ENCODE data around the gene FAM163A. TPM values are rescaled to one million over a fixed set of nuclear protein-coding genes. Genes with fewer than 3 reads are reported as not detected.

FAM163A gene
- total RNA-seq, 1 experiment from 2014 or later, result not detected

DNA sequence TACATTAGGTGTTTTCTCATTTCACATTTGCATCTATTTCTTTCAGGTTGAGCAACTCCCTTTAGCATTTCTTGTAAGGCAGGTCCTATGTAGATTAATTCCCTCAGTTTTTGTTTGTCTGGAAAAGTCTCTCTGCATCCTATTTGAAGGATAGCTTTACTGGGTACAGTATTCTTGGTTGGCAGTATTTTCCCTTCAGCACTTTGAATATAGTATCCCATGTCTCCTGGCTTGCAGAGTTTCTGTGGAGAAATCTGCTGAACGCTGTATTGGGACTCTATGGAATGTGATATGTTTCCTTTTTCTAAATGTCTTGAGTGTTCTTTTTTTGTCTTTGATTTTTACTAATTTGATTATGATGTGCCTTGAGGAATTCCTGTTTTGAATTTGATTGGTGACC is 28.9 kb upstream of the FAM163A start:
- intact Hi-C loops (cut with micrococcal nuclease), result no loop called here
- POLR2A ChIA-PET, result no interaction called here

DNA sequence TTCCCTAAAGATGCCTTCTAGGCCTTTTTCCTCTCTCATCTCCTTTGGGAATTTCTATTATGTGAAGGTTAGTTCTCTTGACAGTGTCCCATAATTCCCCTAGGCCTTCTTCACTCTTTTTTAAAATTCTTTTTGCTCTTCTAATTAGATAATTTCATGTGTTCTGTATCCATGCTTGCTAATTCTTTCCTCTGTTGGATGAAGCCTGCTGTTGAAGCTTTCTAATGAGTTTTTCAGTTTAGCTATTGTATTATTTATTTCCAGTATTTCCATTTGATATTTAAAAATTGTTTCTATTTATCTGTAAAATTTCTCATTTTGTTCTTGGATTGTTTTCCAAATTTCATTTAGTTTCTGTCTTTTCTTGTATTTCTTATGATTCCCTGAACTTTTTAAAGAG is 28.5 kb upstream of the FAM163A start:
- POLR2A ChIA-PET, result no interaction called here
- no peak overlapping the region for H3K4me3 ChIP-seq (replicated peaks in 1 of 2; ENCODE audit: low read depth in 1 of 2, low read length in 2 of 2)
- no peaks in the 10 kb centered on the region for H4K20me1 ChIP-seq (ENCODE audit: insufficient read depth)
- no peaks in the 10 kb centered on the region for H3K79me2 ChIP-seq (ENCODE audit: insufficient read depth, low read length)
- RAD21 ChIA-PET (ENCODE audit: low non-redundant PET in 1 of 2, low total read pairs in 2 of 2, uncharacterized antibody in 2 of 2, unreplicated experiment in 2 of 2), result no interaction called here
- no TSS peak for BruUV-seq (replicated peaks)
- no peaks in the 10 kb centered on the region for H3K4me1 ChIP-seq (ENCODE audit: control insufficient read depth in 1 of 2, insufficient read depth in 2 of 2, low read length in 2 of 2)
- intact Hi-C loops (cut with micrococcal nuclease), result no loop called here
- no peak overlapping the region for H3K9ac ChIP-seq (ENCODE audit: low read length)
- no peaks in the 10 kb centered on the region for H3K36me3 ChIP-seq (ENCODE audit: control insufficient read depth in 1 of 2, insufficient read depth in 2 of 2, low read length in 2 of 2)
- H3K9me3 ChIP-seq (ENCODE audit: control insufficient read depth in 1 of 2, insufficient read depth in 1 of 2, low read depth in 1 of 2, low read length in 2 of 2), result peaks cover 9 to 10% of the 10 kb centered on the region in 2 experiments; a peak in 2 of 4 replicates
- ATAC-seq (no peak), DNase-seq (ENCODE audit: low read depth, low spot score) (no peak)
- CTCF ChIA-PET, result no interaction called here
- H3K4me2 ChIP-seq (ENCODE audit: low read length), result no peak overlapping the region
- H2AFZ ChIP-seq (ENCODE audit: low read depth, low read length, poor library complexity, severe bottlenecking), result no peak overlapping the region
- no peak overlapping the region for H3K27ac ChIP-seq (ENCODE audit: low read depth, low read length)
- TF ChIP-seq CBX3 (IDR thresholded peaks at IDR 0.05; ENCODE audit: low read depth), result peak; percentile 50; the same call in 1 of the 2 replicates
- no peak for TF ChIP-seq EGR1 (IDR thresholded peaks at IDR 0.05; ENCODE audit: low read depth)
- no peaks in the 10 kb centered on the region for H3K9me2 ChIP-seq (ENCODE audit: insufficient read depth)
- no peaks in the 10 kb centered on the region for H3K27me3 ChIP-seq (ENCODE audit: insufficient read depth, low read length)

More for the DNA sequence above, 28.9 kb upstream of the FAM163A start:
- no peak for DNase-seq (ENCODE audit: low read depth, low spot score)
- ChIA-PET RAD21 (ENCODE audit: low non-redundant PET in 1 of 2, low total read pairs in 2 of 2, uncharacterized antibody in 2 of 2, unreplicated experiment in 2 of 2) (no interaction called here), CTCF (no interaction called here)
- BruUV-seq (replicated peaks), result no TSS peak
- Histone ChIP-seq H3K36me3 (ENCODE audit: control insufficient read depth in 1 of 2, insufficient read depth in 2 of 2, low read length in 2 of 2) (no peaks in the 10 kb centered on the region), H3K9ac (ENCODE audit: low read length) (no peak overlapping the region), H3K27me3 (ENCODE audit: insufficient read depth, low read length) (no peaks in the 10 kb centered on the region), H3K9me2 (ENCODE audit: insufficient read depth) (no peaks in the 10 kb centered on the region), H3K4me1 (ENCODE audit: control insufficient read depth in 1 of 2, insufficient read depth in 2 of 2, low read length in 2 of 2) (no peaks in the 10 kb centered on the region), H3K9me3 (ENCODE audit: control insufficient read depth in 1 of 2, insufficient read depth in 1 of 2, low read depth in 1 of 2, low read length in 2 of 2) (peaks cover 9 to 10% of the 10 kb centered on the region in 2 experiments; a peak in 2 of 4 replicates), H3K27ac (ENCODE audit: low read depth, low read length) (no peak overlapping the region), H3K4me3 (replicated peaks in 1 of 2; ENCODE audit: low read depth in 1 of 2, low read length in 2 of 2) (no peak overlapping the region), H3K4me2 (ENCODE audit: low read length) (no peak overlapping the region), H3K79me2 (ENCODE audit: insufficient read depth, low read length) (no peaks in the 10 kb centered on the region), H2AFZ (ENCODE audit: low read depth, low read length, poor library complexity, severe bottlenecking) (no peak overlapping the region), H4K20me1 (ENCODE audit: insufficient read depth) (no peaks in the 10 kb centered on the region)
- TF ChIP-seq RAD21 (IDR thresholded peaks at IDR 0.05; ENCODE audit: low read depth), result no peak
- TF ChIP-seq, protein P1, sequence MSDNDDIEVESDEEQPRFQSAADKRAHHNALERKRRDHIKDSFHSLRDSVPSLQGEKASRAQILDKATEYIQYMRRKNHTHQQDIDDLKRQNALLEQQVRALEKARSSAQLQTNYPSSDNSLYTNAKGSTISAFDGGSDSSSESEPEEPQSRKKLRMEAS (IDR thresholded peaks at IDR 0.05), result no peak
- no peak for TF ChIP-seq POLR2A (IDR thresholded peaks at IDR 0.05; ENCODE audit: borderline replicate concordance, extremely low read depth, insufficient read depth, insufficient read length)
- TF ChIP-seq ELF1 (IDR thresholded peaks at IDR 0.05; ENCODE audit: borderline replicate concordance, low read depth), result no peak
- TF ChIP-seq, protein P2, sequence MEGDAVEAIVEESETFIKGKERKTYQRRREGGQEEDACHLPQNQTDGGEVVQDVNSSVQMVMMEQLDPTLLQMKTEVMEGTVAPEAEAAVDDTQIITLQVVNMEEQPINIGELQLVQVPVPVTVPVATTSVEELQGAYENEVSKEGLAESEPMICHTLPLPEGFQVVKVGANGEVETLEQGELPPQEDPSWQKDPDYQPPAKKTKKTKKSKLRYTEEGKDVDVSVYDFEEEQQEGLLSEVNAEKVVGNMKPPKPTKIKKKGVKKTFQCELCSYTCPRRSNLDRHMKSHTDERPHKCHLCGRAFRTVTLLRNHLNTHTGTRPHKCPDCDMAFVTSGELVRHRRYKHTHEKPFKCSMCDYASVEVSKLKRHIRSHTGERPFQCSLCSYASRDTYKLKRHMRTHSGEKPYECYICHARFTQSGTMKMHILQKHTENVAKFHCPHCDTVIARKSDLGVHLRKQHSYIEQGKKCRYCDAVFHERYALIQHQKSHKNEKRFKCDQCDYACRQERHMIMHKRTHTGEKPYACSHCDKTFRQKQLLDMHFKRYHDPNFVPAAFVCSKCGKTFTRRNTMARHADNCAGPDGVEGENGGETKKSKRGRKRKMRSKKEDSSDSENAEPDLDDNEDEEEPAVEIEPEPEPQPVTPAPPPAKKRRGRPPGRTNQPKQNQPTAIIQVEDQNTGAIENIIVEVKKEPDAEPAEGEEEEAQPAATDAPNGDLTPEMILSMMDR (IDR thresholded peaks at IDR 0.05 in 2 of 3, conservative IDR thresholded peaks at IDR 0.05 in 1 of 3; ENCODE audit: borderline replicate concordance in 1 of 3, insufficient read depth in 1 of 3, low read depth in 2 of 3, low read length in 2 of 3), result no peak
- ATAC-seq, result no peak
